Tibial nerve (tissue), 4 donors: ENCODE results near the gene DOCK9.

ENCODE experiments used
- CTCF ChIP-seq, 5 experiments: fragments of 200-600 bp in 3 of 5; fragments of 450-650 bp in 2 of 5; sonication (generic) in 3 of 5; IDR thresholded peaks; one replicate each; pipeline ENCODE4 v1.5.1; 2016 to 2019; ENCODE audit warnings: antibody characterized with exemption in 5 of 5, mild to moderate bottlenecking in 3 of 5, moderate library complexity in 2 of 5
- EP300 ChIP-seq, 2 donors: sonication (generic); formaldehyde crosslinking; IDR thresholded peaks; one replicate each; pipeline ENCODE4 v1.6.1; 2017; ENCODE audit warnings: antibody characterized with exemption in 2 of 2, mild to moderate bottlenecking in 1 of 2
- POLR2A ChIP-seq, 2 donors: fragments of 450-650 bp; IDR thresholded peaks; one replicate each; pipeline ENCODE4 v1.6.1; 2017; ENCODE audit warnings: antibody characterized with exemption in 2 of 2, mild to moderate bottlenecking in 2 of 2, moderate library complexity in 2 of 2

DNA sequence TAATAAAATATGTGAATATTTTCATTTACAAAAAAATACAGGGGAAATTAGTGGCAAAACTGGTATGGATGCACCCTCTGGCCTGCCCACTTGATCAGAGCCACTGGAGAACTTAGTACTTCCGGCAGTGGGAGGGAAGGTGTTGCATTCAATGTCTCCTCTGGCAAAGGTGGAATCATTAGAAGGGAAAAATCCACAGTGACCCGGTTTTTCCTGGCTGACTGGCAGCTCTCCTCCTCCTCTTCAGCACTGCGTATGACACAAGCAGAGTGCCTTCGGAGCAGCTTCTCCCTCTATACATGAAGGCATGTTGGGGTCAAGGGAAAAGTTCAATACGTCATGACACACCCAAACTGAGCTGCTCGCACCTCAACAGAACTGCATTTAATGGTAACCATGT, 123.4 kb downstream of the DOCK9 start:
- TF ChIP-seq CTCF (IDR thresholded peaks at IDR 0.05) = no peak
- TF ChIP-seq POLR2A (IDR thresholded peaks at IDR 0.05) = no peak
- TF ChIP-seq EP300 (IDR thresholded peaks at IDR 0.05) = no peak
